PC-9 (cell line): ENCODE measurements around the gene E2F3. TPM values are rescaled to one million over a fixed set of nuclear protein-coding genes. Genes with fewer than 3 reads are reported as not detected.

Experiments used
- BruUV-seq: library from RNA; stranded (reverse); fragments of 400-500 nt; replicated peaks from 2 replicates; lab custom pipeline; 2021; lab: Mats Ljungman, UMichigan
- CTCF ChIA-PET: fragments of 300-600 bp; sonication (Branson Sonifier 250); formaldehyde crosslinking; loops from one replicate; lab custom pipeline; 2022; ENCODE audit warnings: antibody characterized with exemption; lab: Charles Lee
- POLR2A ChIA-PET: fragments of 300-600 bp; sonication (Branson Sonifier 250); formaldehyde crosslinking; loops from one replicate; lab custom pipeline; 2022; ENCODE audit warnings: antibody characterized with exemption; ENCODE audit not compliant: unreplicated experiment; lab: Charles Lee
- DNase-seq, 2 experiments: peaks; one replicate each; pipeline versions ENCODE4 v3.0.0 to v3.0.0-alpha.2; 2015 to 2022; ENCODE audit warnings: mixed read lengths in 1 of 2
- H2AFZ ChIP-seq: fragments of 200-600 bp; sonication (generic); 2 replicates; pipeline ENCODE4 v1.8.1; 2017; ENCODE audit warnings: antibody characterized with exemption
- H3F3A ChIP-seq: fragments of 200-600 bp; sonication (generic); 2 replicates; pipeline ENCODE4 v1.8.1; 2017; ENCODE audit warnings: antibody characterized with exemption, mild to moderate bottlenecking, low read depth; ENCODE audit not compliant: insufficient read depth
- H3K27ac ChIP-seq: fragments of 200-600 bp; sonication (generic); 2 replicates; pipeline ENCODE4 v1.6.1; 2016; ENCODE audit warnings: mixed run types
- H3K27me3 ChIP-seq: fragments of 200-600 bp; sonication (generic); 2 replicates; pipeline ENCODE4 v1.6.1; 2016; ENCODE audit warnings: low read depth, mixed run types; ENCODE audit not compliant: insufficient read depth
- H3K36me3 ChIP-seq: fragments of 200-600 bp; sonication (generic); 2 replicates; pipeline ENCODE4 v1.6.1; 2016; ENCODE audit warnings: low read depth, mixed run types
- H3K4me1 ChIP-seq: fragments of 200-600 bp; sonication (generic); replicated peaks from 2 replicates; pipeline ENCODE4 v1.6.1; 2016; ENCODE audit warnings: mixed run types; ENCODE audit not compliant: insufficient read depth
- H3K4me2 ChIP-seq: fragments of 200-600 bp; sonication (generic); 2 replicates; pipeline ENCODE4 v1.6.1; 2017; ENCODE audit warnings: mixed run types
- H3K4me3 ChIP-seq: fragments of 200-600 bp; sonication (generic); 2 replicates; pipeline ENCODE4 v1.6.1; 2016; ENCODE audit warnings: mixed run types
- H3K79me2 ChIP-seq: fragments of 200-600 bp; sonication (generic); 2 replicates; pipeline ENCODE4 v1.6.1; 2017; ENCODE audit warnings: low read depth, mixed run types
- H3K9me2 ChIP-seq: fragments of 200-600 bp; sonication (generic); 2 replicates; pipeline ENCODE4 v1.8.1; 2017; ENCODE audit warnings: mild to moderate bottlenecking; ENCODE audit not compliant: insufficient read depth
- H3K9me3 ChIP-seq: fragments of 200-600 bp; sonication (generic); 2 replicates; pipeline ENCODE4 v1.8.1; 2016; ENCODE audit warnings: low read depth; ENCODE audit not compliant: insufficient read depth
- H4K20me1 ChIP-seq: fragments of 200-600 bp; sonication (generic); 2 replicates; pipeline ENCODE4 v1.8.1; 2017; ENCODE audit not compliant: insufficient read depth
- CTCF ChIP-seq: fragments of 200-600 bp; sonication (generic); conservative IDR thresholded peaks from 2 replicates; pipeline ENCODE4 v1.6.1; 2017; ENCODE audit warnings: mixed run types, antibody characterized with exemption, mild to moderate bottlenecking, moderate library complexity
- EZH2 ChIP-seq: fragments of 200-600 bp; sonication (generic); IDR thresholded peaks from 2 replicates; pipeline ENCODE4 v1.8.0; 2017; ENCODE audit warnings: antibody characterized with exemption, low read depth
- intact Hi-C: fragments of 100-400 bp; cut with micrococcal nuclease; formaldehyde crosslinking; loops from one replicate; pipeline ENCODE4 v1.10.0; 2022; ENCODE audit not compliant: unreplicated experiment
- total RNA-seq: library from RNA; stranded (reverse); gene quantifications from 2 replicates; pipeline ENCODE4 v1.2.3, GENCODE V29; 2021

E2F3 gene
- total RNA-seq, 1 experiment from 2014 or later = 20.0 TPM

- Histone ChIP-seq H4K20me1 (no peaks in the 10 kb centered on the region), H3F3A (no peaks in the 10 kb centered on the region), H2AFZ (peak within 1 kb of the TSS; percentile 92), H3K4me2 (peak within 1 kb of the TSS; percentile 91), H3K27me3 (no peaks in the 10 kb centered on the region), H3K4me1 (peaks cover 13% of the 10 kb centered on the region), H3K27ac (peak within 1 kb of the TSS; percentile 58), H3K36me3 (no peaks in the 10 kb centered on the region), H3K9me3 (no peaks in the 10 kb centered on the region), H3K4me3 (peak within 1 kb of the TSS; percentile 77), H3K9me2 (no peaks in the 10 kb centered on the region), H3K79me2 (peaks cover 15% of the 10 kb centered on the region)
- no peak for TF ChIP-seq EZH2
- no peak for TF ChIP-seq CTCF
- DNase-seq = peak; percentile 79 to 81
- TSS peak; percentile 45 for BruUV-seq
- ChIA-PET POLR2A (interaction anchor here (0.6 kb wide), 1 partner anchor 1111 kb away, joined by 3 read pairs; no protein-coding TSS in a partner anchor), CTCF (no interaction called here)
- intact Hi-C loops = loop anchor here (1.0 kb wide), 1 partner anchor 442 kb away; no protein-coding TSS in a partner anchor
These were observed 132.9 kb downstream of the E2F3 start, which contains the start of gene CDKAL1 for GRCh38 chr6:20534295-20535262. Gene CDKAL1 (plus strand): TSS chr6:20534457. CDS start chr6:20546351, 11,894 bp downstream.

DNA sequence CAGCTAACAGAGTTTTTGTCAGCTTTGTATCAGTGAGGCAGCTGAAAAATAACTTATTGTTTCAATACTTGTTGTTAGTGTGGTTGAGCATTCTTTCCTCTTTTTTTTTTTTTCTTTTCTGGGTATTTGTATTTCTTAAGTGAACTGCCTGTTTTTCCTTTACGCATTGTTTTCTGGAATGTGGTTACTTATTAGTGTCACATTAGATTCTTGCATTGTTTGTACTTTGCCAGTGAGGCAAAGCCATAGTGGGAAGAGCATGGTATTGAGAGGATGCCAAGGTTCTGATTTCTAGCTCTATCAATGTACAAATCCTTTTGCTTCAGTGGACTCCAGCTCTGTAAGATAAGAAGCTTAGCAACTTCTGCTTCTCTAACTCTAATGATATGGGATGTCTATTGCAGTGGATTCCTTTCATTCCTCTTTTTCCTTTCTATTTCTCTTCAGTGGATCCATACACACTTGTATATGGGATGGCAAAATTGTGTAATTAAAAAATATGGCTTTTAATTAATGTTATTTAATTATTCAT, 136.5 kb downstream of the E2F3 start:
- DNase-seq = no peak
- intact Hi-C loops = no loop called here
- H3F3A ChIP-seq = peaks cover 14% of the 10 kb centered on the region; the same call in 1 of the 2 replicates
- no peaks in the 10 kb centered on the region for H3K9me3 ChIP-seq
- no peak for TF ChIP-seq EZH2
- no peak for TF ChIP-seq CTCF
- no TSS peak for BruUV-seq
- H3K4me1 ChIP-seq = peaks cover 26% of the 10 kb centered on the region
- no peaks in the 10 kb centered on the region for H3K9me2 ChIP-seq
- H2AFZ ChIP-seq = no peak overlapping the region
- no peaks in the 10 kb centered on the region for H4K20me1 ChIP-seq
- H3K4me2 ChIP-seq = no peak overlapping the region
- H3K79me2 ChIP-seq = peaks cover 25% of the 10 kb centered on the region
- peaks cover 13% of the 10 kb centered on the region; the same call in 1 of the 2 replicates for H3K36me3 ChIP-seq
- no peaks in the 10 kb centered on the region for H3K27me3 ChIP-seq
- no peak overlapping the region for H3K4me3 ChIP-seq
- CTCF ChIA-PET = interaction anchor here (0.6 kb wide), 2 partner anchors 99 to 242 kb away, joined by 4 to 8 read pairs; no protein-coding TSS in a partner anchor
- POLR2A ChIA-PET = no interaction called here
- H3K27ac ChIP-seq = no peak overlapping the region

- H3F3A ChIP-seq = peaks cover 17% of the 10 kb centered on the region; the same call in 1 of the 2 replicates
- H3K36me3 ChIP-seq = peaks cover 13% of the 10 kb centered on the region; the same call in 1 of the 2 replicates
- no peak overlapping the region for H3K4me3 ChIP-seq
- H3K4me2 ChIP-seq = no peak overlapping the region
- H4K20me1 ChIP-seq = no peaks in the 10 kb centered on the region
- peaks cover 23% of the 10 kb centered on the region for H3K4me1 ChIP-seq
- H3K9me2 ChIP-seq = no peaks in the 10 kb centered on the region
- H2AFZ ChIP-seq = no peak overlapping the region
- POLR2A ChIA-PET = no interaction called here
- CTCF ChIA-PET = interaction anchor here (0.6 kb wide), 1 partner anchor 98 kb away, joined by 8 read pairs; no protein-coding TSS in a partner anchor
- H3K79me2 ChIP-seq = peaks cover 27% of the 10 kb centered on the region
- intact Hi-C loops = no loop called here
- no peak for DNase-seq
- BruUV-seq = no TSS peak
- H3K9me3 ChIP-seq = no peaks in the 10 kb centered on the region
- no peak for TF ChIP-seq EZH2
- no peak for TF ChIP-seq CTCF
- no peaks in the 10 kb centered on the region for H3K27me3 ChIP-seq
- H3K27ac ChIP-seq = no peak overlapping the region
These were observed 137.2 kb downstream of the E2F3 start for GRCh38 chr6:20538907-20539306.
